Stimulated activated CD8-positive, alpha-beta memory T cell treated with anti-CD3 and anti-CD28 coated beads, Interleukin-7, amount 100 ng/mL, for 48 hours (primary cell): ENCODE results near the gene LMTK3.

Experiments
- DNase-seq, 2 donors: peaks; one replicate each; pipeline ENCODE4 v3.0.0-alpha.2; 2020; ENCODE audit warnings: low read depth in 1 of 2; ENCODE audit errors: extremely low read depth in 1 of 2

The LMTK3 gene

GRCh38 chr19:48511800-48512503, at the start of gene LMTK3:
LMTK3 (minus strand) TSS chr19:48511835; CDS start chr19:48511576, 259 bp downstream.
- peak; percentile 53 to 70 for DNase-seq

GRCh38 chr19:48561412-48561811, 49.8 kb upstream of the LMTK3 start:
- DNase-seq, result no peak

GRCh38 chr19:48560095-48560530, 48.5 kb upstream of the LMTK3 start:
- DNase-seq, result no peak

GRCh38 chr19:48558018-48558684, 46.5 kb upstream of the LMTK3 start:
- DNase-seq, result no peak

GRCh38 chr19:48556825-48557224, 45.2 kb upstream of the LMTK3 start:
- no peak for DNase-seq

GRCh38 chr19:48556163-48556562, 44.5 kb upstream of the LMTK3 start:
- no peak for DNase-seq

- DNase-seq, result no peak
These were observed 42.9 kb upstream of the LMTK3 start for GRCh38 chr19:48554385-48555091.

- no peak for DNase-seq
These were observed 42.2 kb upstream of the LMTK3 start for GRCh38 chr19:48553676-48554384.

- no peak for DNase-seq
These were observed 41.0 kb upstream of the LMTK3 start for GRCh38 chr19:48552406-48553322.

- DNase-seq, result no peak
These were observed 40.0 kb upstream of the LMTK3 start, which contains the start of gene SULT2B1 for GRCh38 chr19:48551437-48552302. SULT2B1 (plus strand) TSS chr19:48552172; CDS start chr19:48552253, 81 bp downstream.

GRCh38 chr19:48549380-48549779, 37.7 kb upstream of the LMTK3 start:
- no peak for DNase-seq

GRCh38 chr19:48548253-48548911, 36.7 kb upstream of the LMTK3 start:
- DNase-seq, result no peak

GRCh38 chr19:48547722-48548121, 36.1 kb upstream of the LMTK3 start:
- no peak for DNase-seq

GRCh38 chr19:48544856-48545750, 33.5 kb upstream of the LMTK3 start:
- no peak for DNase-seq

GRCh38 chr19:48543121-48543710, 31.6 kb upstream of the LMTK3 start:
- no peak for DNase-seq

- DNase-seq, result no peak
These were observed 30.2 kb upstream of the LMTK3 start for GRCh38 chr19:48541813-48542212.

GRCh38 chr19:48540110-48540509, 28.5 kb upstream of the LMTK3 start:
- DNase-seq, result no peak
